Bronchus fibroblast of lung (primary cell): ENCODE measurements around the gene RPL27A. TPM values are rescaled to one million over a fixed set of nuclear protein-coding genes. Genes with fewer than 3 reads are reported as not detected.

Experiments used
- total RNA-seq: library from RNA; depleted of rRNA; stranded (reverse); fragments of >200 nt; gene quantifications from 2 replicates; pipeline ENCODE4 v1.2.3, GENCODE V29; 2015

The RPL27A gene
- total RNA-seq: 1,112 and 1,364 TPM in 2 replicates

GRCh38 chr11:8682303-8683114, at the start of gene RPL27A, which contains the start of gene TRIM66:
Gene RPL27A (plus strand): TSS chr11:8682792. CDS start chr11:8682814, 22 bp downstream.
Gene TRIM66 (minus strand): TSS chr11:8682665. CDS start chr11:8672274, 10,391 bp downstream.

Other genes with a start within 250 kb of the RPL27A start
- 5.9 and 6.1 TPM in 2 replicates for gene STK33, start 88.6 kb upstream of the RPL27A start, total RNA-seq
- 0.74 and 1.7 TPM in 2 replicates for gene TRIM66, start 127 bp upstream of the RPL27A start, total RNA-seq
- 44.0 and 44.9 TPM in 2 replicates for gene AKIP1, start 228.4 kb downstream of the RPL27A start, total RNA-seq